HG03135 (cell line): ENCODE results near the gene UAP1L1.

Experiments
- ATAC-seq: cut with Tn5 transposase; IDR thresholded peaks from one replicate; pipeline ENCODE4 v1.9.1; 2021; ENCODE audit warnings: mild to moderate bottlenecking, moderate library complexity; ENCODE audit not compliant: unreplicated experiment

Gene UAP1L1

GRCh38 chr9:137128158-137128861 is 51.0 kb downstream of the UAP1L1 start:
- ATAC-seq: no peak

GRCh38 chr9:137128862-137129455 is 51.6 kb downstream of the UAP1L1 start:
- ATAC-seq: peak; percentile 13

- ATAC-seq: peak; percentile 70
These were observed 52.3 kb downstream of the UAP1L1 start for GRCh38 chr9:137129456-137130175.

GRCh38 chr9:137130176-137130755 is 52.9 kb downstream of the UAP1L1 start:
- ATAC-seq: peak; percentile 5
